Neutrophil (primary cell): Measurements from ENCODE around the gene LRMDA.

Experiments
- H3K27ac ChIP-seq: fragments of 200-600 bp; sonication (generic); 2 replicates; pipeline ENCODE4 v1.5.1; 2016; ENCODE audit warnings: mild to moderate bottlenecking, moderate library complexity
- H3K27me3 ChIP-seq: fragments of 200-600 bp; sonication (generic); 2 replicates; pipeline ENCODE4 v1.6.0; 2016; ENCODE audit warnings: mild to moderate bottlenecking
- H3K36me3 ChIP-seq: fragments of 200-600 bp; sonication (generic); 2 replicates; pipeline ENCODE4 v1.5.1; 2017
- H3K4me1 ChIP-seq, 2 experiments: fragments of 200-600 bp in 1 of 2; sonication (generic) in 1 of 2; 1 replicate in 1 of 2; 2 replicates in 1 of 2; pipeline versions ENCODE4 v1.5.1 to v1.6.1; 2013 to 2016; ENCODE audit warnings: low read depth in 1 of 2, low read length in 1 of 2, mild to moderate bottlenecking in 1 of 2, moderate library complexity in 1 of 2; ENCODE audit not compliant: control insufficient read depth in 1 of 2, insufficient read depth in 1 of 2
- H3K4me3 ChIP-seq, 2 experiments: fragments of 200-600 bp in 1 of 2; sonication (generic) in 1 of 2; 1 replicate in 1 of 2; 2 replicates in 1 of 2; pipeline ENCODE4 v1.5.1; 2013 to 2016; ENCODE audit warnings: low read depth in 1 of 2, low read length in 1 of 2, mild to moderate bottlenecking in 1 of 2, moderate library complexity in 1 of 2
- H3K9me3 ChIP-seq: fragments of 200-600 bp; sonication (generic); 2 replicates; pipeline ENCODE4 v1.5.1; 2016
- TF ChIP-seq, protein P1 (sequence below): fragments of 200-600 bp; sonication (generic); IDR thresholded peaks from 2 replicates; pipeline ENCODE4 v1.5.1; 2016; ENCODE audit warnings: antibody characterized with exemption

The LRMDA gene

DNA sequence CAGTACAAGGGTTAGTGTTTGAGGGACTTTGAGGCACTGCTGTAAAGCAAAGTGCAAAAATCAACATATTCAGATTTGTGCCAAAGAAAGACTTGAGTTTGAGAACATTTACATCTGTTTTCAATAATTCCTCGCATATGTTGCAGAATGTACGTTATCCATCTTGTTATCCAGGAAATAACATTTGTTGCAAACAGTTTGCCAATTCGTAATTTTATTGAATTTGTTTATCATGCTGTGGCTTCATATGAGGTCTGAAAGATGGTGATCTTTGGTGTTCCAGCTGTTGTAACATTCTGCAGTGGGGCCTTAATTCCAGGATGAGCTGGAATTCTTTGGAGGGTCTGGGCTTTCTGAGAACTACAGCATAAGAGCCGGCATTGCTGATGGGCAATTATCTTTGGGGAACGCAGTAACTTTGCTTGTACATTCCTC is 396.2 kb downstream of the LRMDA start:
- Histone ChIP-seq H3K27ac (no peak overlapping the region), H3K4me3 (no peak overlapping the region), H3K36me3 (no peaks in the 10 kb centered on the region), H3K27me3 (no peaks in the 10 kb centered on the region), H3K9me3 (no peaks in the 10 kb centered on the region), H3K4me1 (no peaks in the 10 kb centered on the region)
- TF ChIP-seq, protein P1, sequence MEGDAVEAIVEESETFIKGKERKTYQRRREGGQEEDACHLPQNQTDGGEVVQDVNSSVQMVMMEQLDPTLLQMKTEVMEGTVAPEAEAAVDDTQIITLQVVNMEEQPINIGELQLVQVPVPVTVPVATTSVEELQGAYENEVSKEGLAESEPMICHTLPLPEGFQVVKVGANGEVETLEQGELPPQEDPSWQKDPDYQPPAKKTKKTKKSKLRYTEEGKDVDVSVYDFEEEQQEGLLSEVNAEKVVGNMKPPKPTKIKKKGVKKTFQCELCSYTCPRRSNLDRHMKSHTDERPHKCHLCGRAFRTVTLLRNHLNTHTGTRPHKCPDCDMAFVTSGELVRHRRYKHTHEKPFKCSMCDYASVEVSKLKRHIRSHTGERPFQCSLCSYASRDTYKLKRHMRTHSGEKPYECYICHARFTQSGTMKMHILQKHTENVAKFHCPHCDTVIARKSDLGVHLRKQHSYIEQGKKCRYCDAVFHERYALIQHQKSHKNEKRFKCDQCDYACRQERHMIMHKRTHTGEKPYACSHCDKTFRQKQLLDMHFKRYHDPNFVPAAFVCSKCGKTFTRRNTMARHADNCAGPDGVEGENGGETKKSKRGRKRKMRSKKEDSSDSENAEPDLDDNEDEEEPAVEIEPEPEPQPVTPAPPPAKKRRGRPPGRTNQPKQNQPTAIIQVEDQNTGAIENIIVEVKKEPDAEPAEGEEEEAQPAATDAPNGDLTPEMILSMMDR, result no peak

DNA sequence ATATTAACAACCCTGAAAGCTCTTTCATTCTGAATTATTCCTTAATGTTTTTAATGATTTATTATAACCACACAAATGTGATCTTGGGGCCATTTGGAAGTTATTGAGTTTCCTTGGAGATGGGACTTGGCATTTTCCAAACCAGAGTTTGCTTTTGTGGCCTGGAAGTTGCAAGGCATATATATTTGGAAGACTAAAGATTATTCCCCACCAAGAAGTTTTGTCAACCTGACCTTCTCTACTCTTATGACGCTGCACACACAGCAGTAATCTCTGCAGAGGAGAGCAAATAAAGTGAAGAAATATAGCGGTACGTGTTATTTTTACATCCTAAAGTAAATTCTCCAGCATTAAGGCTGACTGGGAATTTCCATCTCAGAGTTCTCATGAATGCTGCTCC is 397.0 kb downstream of the LRMDA start:
- H3K27ac ChIP-seq, result no peak overlapping the region
- H3K9me3 ChIP-seq, result no peaks in the 10 kb centered on the region
- TF ChIP-seq, protein P1, result no peak
- H3K4me1 ChIP-seq, result no peaks in the 10 kb centered on the region
- no peaks in the 10 kb centered on the region for H3K27me3 ChIP-seq
- H3K4me3 ChIP-seq, result no peak overlapping the region
- no peaks in the 10 kb centered on the region for H3K36me3 ChIP-seq

DNA sequence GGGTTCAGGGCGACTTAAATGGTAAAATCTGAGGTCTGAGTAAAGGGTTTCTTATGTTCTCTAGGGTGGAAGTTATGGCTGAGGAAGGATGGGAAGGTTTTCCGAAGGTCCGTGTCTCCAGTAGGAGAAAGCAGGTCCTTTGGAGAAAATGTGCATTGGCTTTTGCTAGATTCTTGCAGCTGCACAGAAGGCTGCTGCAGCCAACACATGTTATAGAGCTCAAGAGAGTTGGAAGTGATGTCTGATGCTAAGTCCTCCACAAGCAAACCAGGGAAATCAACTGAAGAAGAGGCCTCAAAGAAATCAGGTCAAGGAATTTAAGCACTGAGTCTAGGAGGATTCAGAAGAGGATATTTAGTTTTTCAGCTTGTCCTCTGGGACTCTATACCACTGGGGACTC is 404.6 kb downstream of the LRMDA start:
- TF ChIP-seq, protein P1, result no peak
- Histone ChIP-seq H3K27me3 (no peaks in the 10 kb centered on the region), H3K9me3 (no peaks in the 10 kb centered on the region), H3K27ac (no peak overlapping the region), H3K4me1 (no peaks in the 10 kb centered on the region), H3K4me3 (no peak overlapping the region), H3K36me3 (no peaks in the 10 kb centered on the region)

DNA sequence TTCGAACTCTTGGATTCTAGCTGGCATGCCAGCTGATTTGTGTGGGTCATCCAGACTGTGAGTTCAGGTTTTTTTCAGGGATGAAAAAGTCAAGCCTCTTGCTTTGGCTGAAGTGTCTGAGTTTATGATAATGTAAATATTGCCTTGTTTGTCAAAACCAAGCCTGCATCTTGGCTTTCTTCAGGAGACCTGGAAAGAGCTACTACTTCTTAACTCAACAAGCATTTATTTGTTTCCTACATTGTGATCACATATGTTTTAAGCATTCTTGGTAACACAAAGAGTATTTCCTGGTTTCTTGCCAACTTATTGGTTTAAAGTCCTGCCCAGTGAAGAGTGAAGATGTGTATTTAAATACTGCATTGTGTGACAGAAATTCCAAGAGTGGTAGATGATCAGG is 407.1 kb downstream of the LRMDA start:
- H3K36me3 ChIP-seq, result no peaks in the 10 kb centered on the region
- no peak overlapping the region for H3K27ac ChIP-seq
- H3K9me3 ChIP-seq, result no peaks in the 10 kb centered on the region
- TF ChIP-seq, protein P1, result no peak
- H3K27me3 ChIP-seq, result no peaks in the 10 kb centered on the region
- H3K4me1 ChIP-seq, result no peaks in the 10 kb centered on the region
- H3K4me3 ChIP-seq, result no peak overlapping the region

DNA sequence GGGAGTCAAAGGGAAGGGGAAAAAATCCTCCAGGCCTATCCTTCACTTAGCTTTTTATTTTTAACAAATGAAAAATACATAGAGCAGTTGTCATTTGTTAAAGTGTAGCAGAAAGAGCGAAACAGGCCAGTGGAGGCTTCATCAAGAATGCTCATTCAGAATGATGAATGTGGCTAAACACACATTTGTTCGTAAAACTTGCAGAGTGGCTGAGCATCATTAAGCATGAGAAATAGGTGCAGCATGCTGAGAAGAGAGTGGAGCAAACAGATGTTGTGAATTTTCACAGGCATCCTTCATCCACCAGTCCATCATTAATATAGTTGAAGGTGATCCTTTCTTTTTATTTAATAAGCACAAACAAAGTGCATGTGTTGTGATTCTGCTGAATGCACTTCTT is 407.6 kb downstream of the LRMDA start:
- Histone ChIP-seq H3K36me3 (no peaks in the 10 kb centered on the region), H3K4me1 (no peaks in the 10 kb centered on the region), H3K27me3 (no peaks in the 10 kb centered on the region), H3K9me3 (no peaks in the 10 kb centered on the region), H3K27ac (no peak overlapping the region), H3K4me3 (no peak overlapping the region)
- TF ChIP-seq, protein P1, result no peak

DNA sequence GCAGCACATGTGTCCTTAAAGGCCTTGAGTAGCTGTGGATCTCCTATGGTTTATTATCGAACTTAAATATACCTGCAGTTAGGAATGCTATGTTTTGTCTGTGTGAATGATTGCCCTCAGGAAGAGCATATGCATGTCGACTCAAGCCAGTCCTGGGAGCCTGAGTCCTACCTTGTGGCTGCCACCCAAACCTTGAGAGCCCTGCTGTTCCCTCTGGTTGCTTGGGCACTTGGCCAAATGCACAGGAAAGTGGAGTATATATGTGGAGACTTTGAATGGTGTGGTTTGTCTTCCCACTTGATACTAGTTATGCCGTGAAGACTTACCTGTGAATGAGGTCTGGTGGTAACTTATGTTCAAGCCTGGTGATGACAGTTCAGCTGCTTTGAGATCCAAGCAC is 409.8 kb downstream of the LRMDA start:
- Histone ChIP-seq H3K4me3 (no peak overlapping the region), H3K27me3 (no peaks in the 10 kb centered on the region), H3K27ac (no peak overlapping the region), H3K4me1 (peaks cover 7 to 11% of the 10 kb centered on the region in 2 experiments), H3K36me3 (no peaks in the 10 kb centered on the region), H3K9me3 (no peaks in the 10 kb centered on the region)
- TF ChIP-seq, protein P1, result no peak
